SKM-1 treated with dmso at 0.1 percent for 144 hours (cell line): ENCODE measurements around the gene SYNC.
A peak's percentile ranks its signal among the peaks of the same experiment; 100 is the strongest.
"Not testable (repeated sequence)": the region's sequence is repeated elsewhere in the genome, so short reads cannot be mapped to it uniquely, and the experiment has no call there.

Experiments
- DNase-seq: peaks from one replicate; lab custom pipeline; 2025; ENCODE audit not compliant: unreplicated experiment; lab: John Stamatoyannopoulos, UW

The SYNC gene

GRCh38 chr1:32724678-32725614, 22.4 kb upstream of the SYNC start:
- DNase-seq, result no peak

- DNase-seq, result no peak
These were observed 17.2 kb upstream of the SYNC start for GRCh38 chr1:32719681-32720275.

- DNase-seq, result no peak
These were observed 16.0 kb upstream of the SYNC start for GRCh38 chr1:32718527-32718926.

- DNase-seq, result no peak
These were observed 15.5 kb upstream of the SYNC start for GRCh38 chr1:32718036-32718435.

GRCh38 chr1:32717503-32717902, 14.9 kb upstream of the SYNC start:
- no peak for DNase-seq

- DNase-seq, result peak; percentile 22
These were observed 14.0 kb upstream of the SYNC start for GRCh38 chr1:32716312-32717148.

GRCh38 chr1:32715901-32716311, 13.3 kb upstream of the SYNC start:
- DNase-seq, result no peak

- DNase-seq, result no peak
These were observed 11.7 kb upstream of the SYNC start for GRCh38 chr1:32714277-32714676.

- no peak for DNase-seq
These were observed 10.5 kb upstream of the SYNC start for GRCh38 chr1:32713081-32713480.

- DNase-seq, result peak; percentile 52
These were observed 8.7 kb upstream of the SYNC start for GRCh38 chr1:32711221-32711620.

GRCh38 chr1:32709476-32709875, 6.9 kb upstream of the SYNC start:
- DNase-seq, result no peak

- DNase-seq, result no peak
These were observed 6.5 kb upstream of the SYNC start for GRCh38 chr1:32709075-32709474.

- DNase-seq, result no peak
These were observed 3.9 kb upstream of the SYNC start for GRCh38 chr1:32706491-32706890.

GRCh38 chr1:32705516-32705915, 2.9 kb upstream of the SYNC start:
- no peak for DNase-seq

- no peak for DNase-seq
These were observed 1.1 kb upstream of the SYNC start for GRCh38 chr1:32703479-32704291.

- DNase-seq, result no peak
These were observed 495 bp downstream of the SYNC start for GRCh38 chr1:32701951-32702598.

GRCh38 chr1:32701421-32701911, 1.1 kb downstream of the SYNC start:
- no peak for DNase-seq

- not testable (repeated sequence) for DNase-seq
These were observed 5.6 kb downstream of the SYNC start for GRCh38 chr1:32696996-32697395.

GRCh38 chr1:32696041-32696440, 6.5 kb downstream of the SYNC start:
- DNase-seq, result no peak
